ENCODE data around the gene SDF4.

DNA sequence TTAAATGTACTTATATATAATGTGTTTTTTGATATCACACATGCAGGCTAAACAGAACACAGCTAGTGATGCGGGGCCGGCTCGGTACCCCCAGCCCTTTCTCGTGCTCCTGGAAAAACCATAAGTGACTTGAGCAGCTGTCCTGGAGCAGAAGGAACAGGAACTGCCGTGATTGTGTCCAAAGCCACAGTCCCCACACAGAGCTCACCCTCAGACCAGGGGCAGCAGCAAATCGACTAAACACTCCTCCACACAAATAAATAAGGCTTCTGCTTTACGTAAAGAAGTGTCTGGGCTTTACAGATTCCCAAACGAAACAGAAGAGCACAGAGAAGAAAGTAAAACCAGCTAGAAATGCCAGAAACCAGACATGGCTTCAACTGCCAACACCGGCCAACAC is 32.2 kb upstream of the SDF4 start:
- TF ChIP-seq, protein P1, sequence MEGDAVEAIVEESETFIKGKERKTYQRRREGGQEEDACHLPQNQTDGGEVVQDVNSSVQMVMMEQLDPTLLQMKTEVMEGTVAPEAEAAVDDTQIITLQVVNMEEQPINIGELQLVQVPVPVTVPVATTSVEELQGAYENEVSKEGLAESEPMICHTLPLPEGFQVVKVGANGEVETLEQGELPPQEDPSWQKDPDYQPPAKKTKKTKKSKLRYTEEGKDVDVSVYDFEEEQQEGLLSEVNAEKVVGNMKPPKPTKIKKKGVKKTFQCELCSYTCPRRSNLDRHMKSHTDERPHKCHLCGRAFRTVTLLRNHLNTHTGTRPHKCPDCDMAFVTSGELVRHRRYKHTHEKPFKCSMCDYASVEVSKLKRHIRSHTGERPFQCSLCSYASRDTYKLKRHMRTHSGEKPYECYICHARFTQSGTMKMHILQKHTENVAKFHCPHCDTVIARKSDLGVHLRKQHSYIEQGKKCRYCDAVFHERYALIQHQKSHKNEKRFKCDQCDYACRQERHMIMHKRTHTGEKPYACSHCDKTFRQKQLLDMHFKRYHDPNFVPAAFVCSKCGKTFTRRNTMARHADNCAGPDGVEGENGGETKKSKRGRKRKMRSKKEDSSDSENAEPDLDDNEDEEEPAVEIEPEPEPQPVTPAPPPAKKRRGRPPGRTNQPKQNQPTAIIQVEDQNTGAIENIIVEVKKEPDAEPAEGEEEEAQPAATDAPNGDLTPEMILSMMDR (IDR thresholded peaks at IDR 0.05; ENCODE audit: control extremely low read depth in 1 of 3, insufficient read depth in 1 of 3, low read depth in 1 of 3, low read length in 3 of 3): no peak
- no peak for TF ChIP-seq NANOG (IDR thresholded peaks at IDR 0.05; ENCODE audit: insufficient read depth, low read depth, low read length, poor library complexity, severe bottlenecking)
- no peak for TF ChIP-seq HDAC2 (IDR thresholded peaks at IDR 0.05; ENCODE audit: borderline replicate concordance in 1 of 2, low read depth in 2 of 2, low read length in 2 of 2)
- no peak for TF ChIP-seq RAD21 (IDR thresholded peaks at IDR 0.05 in 1 of 2, conservative IDR thresholded peaks at IDR 0.05 in 1 of 2; ENCODE audit: low read depth in 2 of 2, low read length in 2 of 2)
- TF ChIP-seq CHD1 (IDR thresholded peaks at IDR 0.05; ENCODE audit: low read depth, low read length): no peak
- no peak for TF ChIP-seq GTF2F1 (IDR thresholded peaks at IDR 0.05; ENCODE audit: borderline replicate concordance, low read depth, low read length)
- TF ChIP-seq, protein P2, sequence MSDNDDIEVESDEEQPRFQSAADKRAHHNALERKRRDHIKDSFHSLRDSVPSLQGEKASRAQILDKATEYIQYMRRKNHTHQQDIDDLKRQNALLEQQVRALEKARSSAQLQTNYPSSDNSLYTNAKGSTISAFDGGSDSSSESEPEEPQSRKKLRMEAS (IDR thresholded peaks at IDR 0.05): no peak
- no peak for TF ChIP-seq JUND (IDR thresholded peaks at IDR 0.05; ENCODE audit: low read length)
- TF ChIP-seq YY1 (IDR thresholded peaks at IDR 0.05; ENCODE audit: low read depth, low read length): no peak
- no peak for TF ChIP-seq POLR2AphosphoS5 (IDR thresholded peaks at IDR 0.05; ENCODE audit: low read depth, low read length)
- TF ChIP-seq RXRA (IDR thresholded peaks at IDR 0.05; ENCODE audit: insufficient read depth, low read depth, low read length): no peak
- no peak for TF ChIP-seq EP300 (IDR thresholded peaks at IDR 0.05; ENCODE audit: borderline replicate concordance in 1 of 2, low read depth in 2 of 2, low read length in 2 of 2)
- TF ChIP-seq TEAD4 (IDR thresholded peaks at IDR 0.05; ENCODE audit: low read depth, low read length): no peak

Measured in H1 (cell line).